MM.1S (cell line): ENCODE data around the gene UTS2.

Experiments used
- DNase-seq: peaks from one replicate; pipeline ENCODE4 v3.0.0-alpha.2; 2015
- H2AFZ ChIP-seq: fragments of 300-600 bp; sonication (generic); 2 replicates; pipeline ENCODE4 v1.6.0; 2016; ENCODE audit warnings: antibody characterized with exemption, low read length
- H3F3A ChIP-seq: fragments of 300-600 bp; sonication (generic); 2 replicates; pipeline ENCODE4 v1.6.1; 2016; ENCODE audit warnings: mild to moderate bottlenecking, antibody characterized with exemption, low read length, moderate library complexity, mixed read lengths; ENCODE audit not compliant: insufficient read depth
- H3K27ac ChIP-seq: fragments of 300-600 bp; sonication (generic); 2 replicates; pipeline ENCODE4 v1.5.1; 2016; ENCODE audit warnings: mild to moderate bottlenecking, low read length
- H3K27me3 ChIP-seq: fragments of 300-600 bp; sonication (generic); replicated peaks from 2 replicates; pipeline ENCODE4 v1.6.0; 2016; ENCODE audit warnings: low read length; ENCODE audit not compliant: insufficient read depth
- H3K36me3 ChIP-seq: fragments of 300-600 bp; sonication (generic); replicated peaks from 2 replicates; pipeline ENCODE4 v1.6.1; 2016; ENCODE audit warnings: mild to moderate bottlenecking, low read length, mixed read lengths; ENCODE audit not compliant: insufficient read depth
- H3K4me1 ChIP-seq: fragments of 300-600 bp; sonication (generic); 2 replicates; pipeline ENCODE4 v1.6.1; 2016; ENCODE audit warnings: low read length, mixed read lengths
- H3K4me2 ChIP-seq: fragments of 300-600 bp; sonication (generic); 2 replicates; pipeline ENCODE4 v1.6.0; 2016; ENCODE audit warnings: low read depth, low read length
- H3K4me3 ChIP-seq: fragments of 300-600 bp; sonication (generic); 2 replicates; pipeline ENCODE4 v1.5.1; 2016; ENCODE audit warnings: low read length, mixed read lengths
- H3K79me2 ChIP-seq: fragments of 300-600 bp; sonication (generic); 2 replicates; pipeline ENCODE4 v1.6.1; 2016; ENCODE audit warnings: mixed run types, low read length, mixed read lengths
- H3K9ac ChIP-seq: fragments of 300-600 bp; sonication (generic); 2 replicates; pipeline ENCODE4 v1.6.1; 2016; ENCODE audit warnings: low read length, mixed read lengths
- H3K9me2 ChIP-seq: fragments of 300-600 bp; sonication (generic); replicated peaks from 2 replicates; pipeline ENCODE4 v1.6.1; 2016; ENCODE audit warnings: mild to moderate bottlenecking, low read length, mixed read lengths; ENCODE audit not compliant: insufficient read depth
- H3K9me3 ChIP-seq: fragments of 300-600 bp; sonication (generic); replicated peaks from 2 replicates; pipeline ENCODE4 v1.6.1; 2016; ENCODE audit warnings: mild to moderate bottlenecking, low read length, mixed read lengths; ENCODE audit not compliant: insufficient read depth
- H4K20me1 ChIP-seq: fragments of 300-600 bp; sonication (generic); 2 replicates; pipeline ENCODE4 v1.6.1; 2016; ENCODE audit warnings: mild to moderate bottlenecking, low read length, moderate library complexity, mixed read lengths; ENCODE audit not compliant: insufficient read depth
- CTCF ChIP-seq: fragments of 300-600 bp; sonication (generic); IDR thresholded peaks from 2 replicates; pipeline ENCODE4 v1.5.1; 2016; ENCODE audit warnings: antibody characterized with exemption, low read length, mixed read lengths
- EZH2 ChIP-seq: fragments of 300-600 bp; sonication (generic); optimal IDR thresholded peaks from 2 replicates; pipeline ENCODE3; 2017; ENCODE audit warnings: low read depth, mild to moderate bottlenecking, antibody characterized with exemption, low read length, mixed read lengths
- EZH2phosphoT487 ChIP-seq: fragments of 300-600 bp; sonication (generic); IDR thresholded peaks from 2 replicates; pipeline ENCODE4 v1.6.1; 2018; ENCODE audit warnings: antibody characterized with exemption, low read length

The UTS2 gene

GRCh38 chr1:7839526-7839925 lies 13.3 kb downstream of the UTS2 start:
- H3K4me3 ChIP-seq: no peak overlapping the region
- peaks cover 17% of the 10 kb centered on the region for H3K4me1 ChIP-seq
- no peak for DNase-seq
- H3F3A ChIP-seq: 0 out of 2 replicates have a peak, but pooled peaks cover 6% of the 10 kb centered on the region
- no peaks in the 10 kb centered on the region for H3K36me3 ChIP-seq
- no peak overlapping the region for H3K9ac ChIP-seq
- no peaks in the 10 kb centered on the region for H3K79me2 ChIP-seq
- no peaks in the 10 kb centered on the region for H3K9me2 ChIP-seq
- H3K9me3 ChIP-seq: no peaks in the 10 kb centered on the region
- no peak overlapping the region for H2AFZ ChIP-seq
- H3K27me3 ChIP-seq: no peaks in the 10 kb centered on the region
- TF ChIP-seq CTCF (no peak), EZH2phosphoT487 (no peak), EZH2 (no peak)
- no peak overlapping the region for H3K27ac ChIP-seq
- no peak overlapping the region for H3K4me2 ChIP-seq
- no peaks in the 10 kb centered on the region for H4K20me1 ChIP-seq

- Histone ChIP-seq H3K4me3 (no peak overlapping the region), H3F3A (0 out of 2 replicates have a peak, but pooled peaks cover 6% of the 10 kb centered on the region), H3K79me2 (no peaks in the 10 kb centered on the region), H3K36me3 (no peaks in the 10 kb centered on the region), H3K9ac (no peak overlapping the region), H3K27ac (no peak overlapping the region), H3K27me3 (no peaks in the 10 kb centered on the region), H3K4me1 (peaks cover 17% of the 10 kb centered on the region), H4K20me1 (no peaks in the 10 kb centered on the region), H3K9me3 (no peaks in the 10 kb centered on the region), H3K9me2 (no peaks in the 10 kb centered on the region), H2AFZ (no peak overlapping the region), H3K4me2 (no peak overlapping the region)
- TF ChIP-seq EZH2 (no peak), EZH2phosphoT487 (no peak), CTCF (no peak)
- no peak for DNase-seq
Measured at GRCh38 chr1:7838714-7839113, 14.2 kb downstream of the UTS2 start.

GRCh38 chr1:7833035-7833434 lies 19.8 kb downstream of the UTS2 start:
- Histone ChIP-seq H3K9ac (no peak overlapping the region), H3K36me3 (no peaks in the 10 kb centered on the region), H3K4me1 (peaks cover 21% of the 10 kb centered on the region), H4K20me1 (no peaks in the 10 kb centered on the region), H3K4me2 (no peak overlapping the region), H3K27ac (no peak overlapping the region), H3K9me3 (no peaks in the 10 kb centered on the region), H3K27me3 (peaks cover 11% of the 10 kb centered on the region; the same call in 1 of the 2 replicates), H2AFZ (no peak overlapping the region), H3F3A (no peaks in the 10 kb centered on the region), H3K4me3 (no peak overlapping the region), H3K9me2 (no peaks in the 10 kb centered on the region), H3K79me2 (no peaks in the 10 kb centered on the region)
- no peak for DNase-seq
- no peak for TF ChIP-seq CTCF
- TF ChIP-seq EZH2: no peak
- TF ChIP-seq EZH2phosphoT487: no peak
